ENCODE results near the gene KANSL1L.

The KANSL1L gene

GRCh38 chr2:210086292-210086691, 84.9 kb downstream of the KANSL1L start:
- DNase-seq = no peak

- no peak for DNase-seq
These were observed 98.2 kb downstream of the KANSL1L start for GRCh38 chr2:210072922-210073509.

- no peak for DNase-seq
These were observed 98.7 kb downstream of the KANSL1L start for GRCh38 chr2:210072493-210072892.

GRCh38 chr2:210063306-210063705, 107.9 kb downstream of the KANSL1L start:
- no peak for DNase-seq

- no peak for DNase-seq
These were observed 115.4 kb downstream of the KANSL1L start for GRCh38 chr2:210055825-210056224.

- DNase-seq = no peak
These were observed 116.5 kb downstream of the KANSL1L start for GRCh38 chr2:210054696-210055095.

GRCh38 chr2:210050885-210051284, 120.3 kb downstream of the KANSL1L start:
- DNase-seq = no peak

GRCh38 chr2:210049831-210050230, 121.4 kb downstream of the KANSL1L start:
- DNase-seq = no peak

GRCh38 chr2:210046851-210047500, 124.2 kb downstream of the KANSL1L start:
- DNase-seq = no peak

GRCh38 chr2:210038078-210038477, 133.1 kb downstream of the KANSL1L start:
- no peak for DNase-seq

- DNase-seq = no peak
These were observed 135.5 kb downstream of the KANSL1L start for GRCh38 chr2:210035679-210036078.

- DNase-seq = no peak
These were observed 137.0 kb downstream of the KANSL1L start for GRCh38 chr2:210034087-210034683.

- no peak for DNase-seq
These were observed 143.0 kb downstream of the KANSL1L start for GRCh38 chr2:210028178-210028577.

GRCh38 chr2:210027608-210028007, 143.6 kb downstream of the KANSL1L start:
- DNase-seq = no peak

GRCh38 chr2:210022824-210023223, 148.4 kb downstream of the KANSL1L start:
- DNase-seq = no peak

- DNase-seq = no peak
These were observed 151.1 kb downstream of the KANSL1L start for GRCh38 chr2:210020138-210020537.

- DNase-seq = no peak
These were observed 161.3 kb downstream of the KANSL1L start for GRCh38 chr2:210009896-210010295.

GRCh38 chr2:210009126-210009525, 162.1 kb downstream of the KANSL1L start:
- no peak for DNase-seq

GRCh38 chr2:210007895-210008294, 163.3 kb downstream of the KANSL1L start:
- peak in 1 of 56 donors; percentile 2 for DNase-seq

- DNase-seq = no peak
These were observed 166.3 kb downstream of the KANSL1L start for GRCh38 chr2:210004881-210005280.

- no peak for DNase-seq
These were observed 167.8 kb downstream of the KANSL1L start for GRCh38 chr2:210003359-210003758.

GRCh38 chr2:210002158-210003157, 168.8 kb downstream of the KANSL1L start, which contains the start of gene RPE:
Gene RPE (plus strand): TSS chr2:210002638. CDS start chr2:210002662, 24 bp downstream.
- DNase-seq = peak; percentile 46 to 96 (median 91)

All from nucleus accumbens (tissue), 56 donors.